GM12873 (cell line): ENCODE results near the gene HS6ST3.

Experiments used
- CTCF ChIP-seq: IDR thresholded peaks from 2 replicates; pipeline ENCODE4 v1.5.1; 2012; ENCODE audit warnings: low read depth, mild to moderate bottlenecking, moderate library complexity, low read length, control low read depth; ENCODE audit not compliant: insufficient read depth; ENCODE audit errors: missing control alignments

HS6ST3 gene

DNA sequence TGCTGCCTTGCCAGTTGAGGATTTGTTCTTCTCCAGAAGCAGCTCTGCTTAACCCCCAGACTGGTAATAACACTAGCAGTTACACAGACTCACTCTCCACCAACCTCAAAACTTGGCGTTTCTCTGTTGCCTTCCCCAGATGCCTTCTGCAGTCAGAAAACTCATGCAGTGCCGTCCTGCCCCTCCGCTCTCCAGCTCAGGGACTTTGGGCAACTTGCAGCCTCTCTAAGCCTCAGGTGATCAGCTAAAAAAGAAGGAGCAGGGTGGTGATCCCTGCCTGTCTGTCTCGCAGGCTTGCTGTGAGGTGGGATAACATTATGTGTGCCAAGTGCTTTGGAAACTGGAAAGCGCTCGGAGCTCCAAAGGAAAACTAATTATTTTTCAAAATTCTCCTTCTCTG is 391.6 kb downstream of the HS6ST3 start:
- TF ChIP-seq CTCF = no peak

DNA sequence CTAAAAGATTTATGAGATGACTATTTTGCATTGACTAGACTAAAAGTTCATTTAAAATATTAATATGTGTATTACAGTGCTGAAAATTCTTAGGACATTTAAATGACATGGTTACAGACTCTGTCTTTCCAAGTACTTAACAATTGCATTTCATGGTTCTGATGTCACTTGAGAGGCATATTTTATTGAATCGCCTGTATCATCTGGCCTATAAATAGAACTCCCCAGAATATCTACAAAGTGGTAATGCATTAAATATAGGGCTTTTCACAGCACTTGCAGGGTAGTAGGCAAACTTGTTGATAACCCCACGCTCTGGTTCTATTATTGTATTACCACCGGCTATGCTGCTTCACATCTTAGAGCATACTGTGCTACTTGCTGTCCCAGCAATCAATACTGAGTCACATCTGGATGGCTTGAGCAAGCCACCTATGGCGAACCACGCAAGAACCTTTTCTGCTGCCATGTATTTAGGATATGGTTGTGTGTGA is 400.6 kb downstream of the HS6ST3 start:
- no peak for TF ChIP-seq CTCF

GRCh38 chr13:96491103-96491502 is 401.2 kb downstream of the HS6ST3 start:
- TF ChIP-seq CTCF = no peak

GRCh38 chr13:96492766-96493165 is 402.9 kb downstream of the HS6ST3 start:
- no peak for TF ChIP-seq CTCF

GRCh38 chr13:96499656-96500055 is 409.7 kb downstream of the HS6ST3 start:
- no peak for TF ChIP-seq CTCF

DNA sequence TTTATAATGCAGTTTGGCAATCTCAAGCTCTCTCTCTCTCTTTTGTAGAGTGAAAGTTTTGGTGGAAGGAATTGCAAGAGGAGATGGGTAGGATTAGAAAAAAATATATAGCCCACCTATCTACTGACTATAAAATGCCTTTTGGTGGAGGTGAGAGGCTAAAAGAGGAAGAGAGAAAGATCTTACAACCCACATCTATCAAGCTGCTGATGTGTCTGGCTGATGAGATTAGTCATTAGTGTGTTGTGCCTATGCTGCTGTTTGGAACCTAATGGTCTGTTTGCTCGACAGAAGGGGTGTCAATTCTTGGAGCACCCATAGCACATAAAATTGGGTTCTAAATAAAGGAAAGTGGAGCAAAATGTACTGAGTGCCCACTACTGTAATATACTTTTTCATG is 411.0 kb downstream of the HS6ST3 start:
- TF ChIP-seq CTCF = no peak

DNA sequence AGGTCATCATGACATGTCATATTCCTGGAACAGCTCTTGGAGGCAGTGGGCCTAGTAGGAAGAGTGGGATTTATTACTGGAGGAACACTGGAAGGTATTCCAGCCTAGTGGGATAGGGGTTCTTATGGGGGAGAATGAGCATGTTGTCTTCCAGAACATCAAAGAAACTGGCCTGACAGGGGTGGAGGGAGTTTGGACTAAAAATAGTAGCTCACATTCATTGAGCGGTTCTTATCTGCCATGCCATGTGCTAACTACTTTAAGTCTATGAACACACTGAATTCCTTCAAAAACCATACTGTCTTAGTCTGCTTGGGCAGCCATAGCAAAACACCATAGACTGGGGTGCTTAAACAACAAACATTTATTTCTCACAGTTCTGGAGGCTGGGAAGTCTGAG is 413.6 kb downstream of the HS6ST3 start:
- no peak for TF ChIP-seq CTCF
